HUES6 (cell line): ENCODE measurements around the gene CCT5.
"Not testable (repeated sequence)": the region's sequence is repeated elsewhere in the genome, so short reads cannot be mapped to it uniquely, and the experiment has no call there.

Experiments used
- H3K27ac ChIP-seq: 2 replicates; pipeline ENCODE4 v1.7.0; 2013; ENCODE audit warnings: low read depth, mild to moderate bottlenecking, low read length, inconsistent platforms
- H3K27me3 ChIP-seq: 2 replicates; pipeline ENCODE4 v1.6.1; 2013; ENCODE audit warnings: low read length; ENCODE audit not compliant: control insufficient read depth, insufficient read depth
- H3K36me3 ChIP-seq: 2 replicates; pipeline ENCODE4 v1.6.1; 2013; ENCODE audit warnings: low read length; ENCODE audit not compliant: control insufficient read depth, insufficient read depth
- H3K4me1 ChIP-seq: 2 replicates; pipeline ENCODE4 v1.6.1; 2013; ENCODE audit warnings: low read length; ENCODE audit not compliant: control insufficient read depth, insufficient read depth
- H3K4me3 ChIP-seq: 2 replicates; pipeline ENCODE4 v1.5.1; 2013; ENCODE audit warnings: low read depth, low read length
- H3K9ac ChIP-seq: one replicate; pipeline ENCODE4 v1.6.1; 2013; ENCODE audit warnings: mild to moderate bottlenecking, low read length
- H3K9me3 ChIP-seq: 2 replicates; pipeline ENCODE4 v1.6.1; 2013; ENCODE audit warnings: low read depth, low read length; ENCODE audit not compliant: control insufficient read depth, insufficient read depth

Gene CCT5

GRCh38 chr5:10277773-10278630 lies 27.9 kb downstream of the CCT5 start:
- Histone ChIP-seq H3K36me3 (no peaks in the 10 kb centered on the region), H3K9ac (no peak overlapping the region), H3K27me3 (no peaks in the 10 kb centered on the region), H3K4me3 (no peak overlapping the region), H3K9me3 (no peaks in the 10 kb centered on the region), H3K27ac (no peak overlapping the region), H3K4me1 (peaks cover 11% of the 10 kb centered on the region)

GRCh38 chr5:10278658-10279279 lies 28.7 kb downstream of the CCT5 start:
- Histone ChIP-seq H3K9ac (no peak overlapping the region), H3K36me3 (no peaks in the 10 kb centered on the region), H3K4me3 (no peak overlapping the region), H3K4me1 (peaks cover 11% of the 10 kb centered on the region), H3K27ac (no peak overlapping the region), H3K9me3 (no peaks in the 10 kb centered on the region), H3K27me3 (no peaks in the 10 kb centered on the region)

- Histone ChIP-seq H3K9ac (no peak overlapping the region), H3K4me1 (peaks cover 11% of the 10 kb centered on the region), H3K27ac (no peak overlapping the region), H3K27me3 (no peaks in the 10 kb centered on the region), H3K9me3 (no peaks in the 10 kb centered on the region), H3K4me3 (no peak overlapping the region), H3K36me3 (no peaks in the 10 kb centered on the region)
These were observed 29.2 kb downstream of the CCT5 start for GRCh38 chr5:10279328-10279727.

- Histone ChIP-seq H3K9me3 (no peaks in the 10 kb centered on the region), H3K4me1 (peaks cover 11% of the 10 kb centered on the region), H3K36me3 (no peaks in the 10 kb centered on the region), H3K4me3 (no peak overlapping the region), H3K27ac (no peak overlapping the region), H3K27me3 (no peaks in the 10 kb centered on the region), H3K9ac (no peak overlapping the region)
These were observed 30.0 kb downstream of the CCT5 start for GRCh38 chr5:10279925-10280720.

- no peak overlapping the region for H3K4me3 ChIP-seq
- peaks cover 17% of the 10 kb centered on the region for H3K36me3 ChIP-seq
- no peak overlapping the region for H3K27ac ChIP-seq
- peaks cover under 1% of the 10 kb centered on the region; the same call in 1 of the 2 replicates for H3K4me1 ChIP-seq
- H3K9ac ChIP-seq: no peak overlapping the region
- H3K27me3 ChIP-seq: no peaks in the 10 kb centered on the region
- no peaks in the 10 kb centered on the region for H3K9me3 ChIP-seq
These were observed 34.0 kb downstream of the CCT5 start for GRCh38 chr5:10283927-10284635.

GRCh38 chr5:10285362-10285761 lies 35.3 kb downstream of the CCT5 start:
- not testable (repeated sequence) for H3K27ac ChIP-seq, H3K9me3 ChIP-seq, H3K27me3 ChIP-seq, H3K9ac ChIP-seq, H3K4me3 ChIP-seq
- Histone ChIP-seq H3K36me3 (peaks cover 17% of the 10 kb centered on the region), H3K4me1 (peaks cover 10% of the 10 kb centered on the region; the same call in 1 of the 2 replicates)

GRCh38 chr5:10286162-10286861 lies 36.2 kb downstream of the CCT5 start:
- Histone ChIP-seq H3K9ac (no peak overlapping the region), H3K36me3 (peaks cover 17% of the 10 kb centered on the region)

GRCh38 chr5:10286862-10287227 lies 36.8 kb downstream of the CCT5 start:
- Histone ChIP-seq H3K27me3 (no peaks in the 10 kb centered on the region), H3K4me3 (no peak overlapping the region), H3K4me1 (peaks cover 10% of the 10 kb centered on the region; the same call in 1 of the 2 replicates), H3K27ac (no peak overlapping the region), H3K9ac (no peak overlapping the region), H3K36me3 (peaks cover 17% of the 10 kb centered on the region), H3K9me3 (no peaks in the 10 kb centered on the region)

More at GRCh38 chr5:10286162-10286861, 36.2 kb downstream of the CCT5 start:
- Histone ChIP-seq H3K4me3 (no peak overlapping the region), H3K27me3 (no peaks in the 10 kb centered on the region), H3K27ac (no peak overlapping the region), H3K4me1 (peaks cover 10% of the 10 kb centered on the region; the same call in 1 of the 2 replicates), H3K9me3 (no peaks in the 10 kb centered on the region)

- no peak overlapping the region for H3K4me3 ChIP-seq
- peaks cover 10% of the 10 kb centered on the region; the same call in 1 of the 2 replicates for H3K4me1 ChIP-seq
- peaks cover 17% of the 10 kb centered on the region for H3K36me3 ChIP-seq
- H3K9me3 ChIP-seq: no peaks in the 10 kb centered on the region
- H3K9ac ChIP-seq: no peak overlapping the region
- no peaks in the 10 kb centered on the region for H3K27me3 ChIP-seq
- no peak overlapping the region for H3K27ac ChIP-seq
These were observed 38.6 kb downstream of the CCT5 start for GRCh38 chr5:10288592-10289219.

GRCh38 chr5:10289353-10289752 lies 39.3 kb downstream of the CCT5 start:
- H3K9ac ChIP-seq: no peak overlapping the region
- H3K4me1 ChIP-seq: peaks cover 10% of the 10 kb centered on the region; the same call in 1 of the 2 replicates
- H3K4me3 ChIP-seq: no peak overlapping the region
- H3K27me3 ChIP-seq: no peaks in the 10 kb centered on the region
- H3K9me3 ChIP-seq: no peaks in the 10 kb centered on the region
- H3K27ac ChIP-seq: no peak overlapping the region
- peaks cover 19% of the 10 kb centered on the region for H3K36me3 ChIP-seq
